Heart left ventricle (tissue), 16 donors: Measurements from ENCODE around the gene AK3. TPM values are rescaled to one million over a fixed set of nuclear protein-coding genes. Genes with fewer than 3 reads are reported as not detected.

ENCODE experiments used
- ATAC-seq, 4 donors: fragments of 200-7000 bp; cut with Tn5 transposase; one replicate each; pipeline ENCODE4 v1.9.1; 2020 to 2022; ENCODE audit warnings: moderate library complexity in 4 of 4, mild to moderate bottlenecking in 3 of 4, moderate number of reproducible peaks in 1 of 4
- DNase-seq, 5 donors: peaks; one replicate each; pipeline ENCODE4 v3.0.0-alpha.2; 2020
- H3K27ac ChIP-seq, 12 donors: fragments of 200-600 bp; sonication (generic) in 4 of 12; one replicate each; pipeline versions ENCODE4 v1.5.0 to v1.8.0; 2016 to 2022; ENCODE audit warnings: mild to moderate bottlenecking in 2 of 12
- H3K27me3 ChIP-seq, 9 donors: fragments of 200-600 bp; sonication (generic) in 2 of 9; one replicate each; pipeline versions ENCODE4 v1.5.1 to v1.8.0; 2016 to 2022; ENCODE audit warnings: mild to moderate bottlenecking in 3 of 9
- H3K36me3 ChIP-seq, 9 donors: fragments of 200-600 bp; sonication (generic) in 2 of 9; one replicate each; pipeline versions ENCODE4 v1.5.0 to v1.8.0; 2018 to 2022; ENCODE audit warnings: mild to moderate bottlenecking in 2 of 9
- H3K4me1 ChIP-seq, 12 donors: fragments of 200-600 bp; sonication (generic) in 4 of 12; one replicate each; pipeline versions ENCODE4 v1.5.0 to v1.8.0; 2016 to 2022; ENCODE audit warnings: mild to moderate bottlenecking in 3 of 12
- H3K4me3 ChIP-seq, 12 donors: fragments of 200-600 bp; sonication (generic) in 4 of 12; one replicate each; pipeline versions ENCODE4 v1.5.0 to v1.8.0; 2017 to 2022; ENCODE audit warnings: mild to moderate bottlenecking in 9 of 12, moderate library complexity in 4 of 12
- H3K9me3 ChIP-seq, 12 donors: fragments of 200-600 bp; sonication (generic) in 4 of 12; one replicate each; pipeline versions ENCODE4 v1.5.0 to v1.8.0; 2016 to 2022; ENCODE audit warnings: mild to moderate bottlenecking in 1 of 12
- CTCF ChIP-seq, 12 donors: fragments of 200-600 bp; sonication (generic) in 4 of 12; IDR thresholded peaks; one replicate each; pipeline versions ENCODE4 v1.5.0 to v1.8.0; 2018 to 2022; ENCODE audit warnings: antibody characterized with exemption in 12 of 12, mild to moderate bottlenecking in 5 of 12
- POLR2A ChIP-seq, 2 donors: fragments of 450-650 bp; IDR thresholded peaks; one replicate each; pipeline ENCODE4 v1.6.1; 2017; ENCODE audit warnings: antibody characterized with exemption in 2 of 2, mild to moderate bottlenecking in 2 of 2, moderate library complexity in 2 of 2
- WGBS, 4 donors: extraction: QIAGEN DNeasy Blood & Tissue Kit in 2 of 4; methylation state at CpG; one replicate each; pipeline versions ENCODE4 v1.1.5 to v1.1.7; 2013 to 2018; 5-methylcytosine and 5-hydroxymethylcytosine counted together
- intact Hi-C, 10 donors: fragments of 100-400 bp; cut with DNase I; formaldehyde crosslinking; loops; one replicate each; pipeline versions ENCODE4 v1.11.1 to v1.14.2; 2022
- polyA plus RNA-seq, 2 donors: library from polyadenylated mRNA; stranded (reverse); fragments of 200-250 nt; gene quantifications; one replicate each; pipeline ENCODE4 v1.2.3, GENCODE V29; 2013
- total RNA-seq, 9 donors: library from RNA; depleted of rRNA in 2 of 9; stranded (reverse); fragments of >200 nt in 2 of 9; fragmentation: NEBNext Ultra II Directional in 3 of 9; extraction: Animal tissue kit (Norgen Biotek cat#: 25700) in 3 of 9; gene quantifications; one replicate each; pipeline versions ENCODE4 v1.1.0 to v1.2.4, GENCODE V29; 2016 to 2023
- donor health status: ischemic (EF 13 %, LVEDD 7.1; RV severe dilation, severe dysfunction).
- donor health status: healthy with polysubstance abuse.
- donor health status: DM: no; HTN: yes; CAD: no.
- donor health status: DM: no; HTN: no; CAD: no.
- donor health status: ischemic (EF 25% LVEDD 6.9; RV normal size, moderate dysfunction).
- donor health status: ischemic (EF 25% LVEDD 5.7; RV mildly dilated, moderate dysfunction).
- donor health status: healthy.
- donor health status: DM: yes; HTN: yes; CAD: no.
- donor health status: ischemic (EF 35%, LVEDD 5.7; RV mildly dilated, moderate dysfunction).
- donor health status: nonischemic (EF 11% LVEDD 7.7; RV severe dilation, severe dysfunction).
- donor health status: DM: yes; HTN: yes; CAD: no.
- donor health status: PGD.
- donor health status: ischemic (EF 29% LVEDD 5.4; RV normal size, mild dysfunction).
- donor health status: nonischemic (EF 23%, LVEDD 6.1; RV moderate dilation, normal function).

Gene AK3
- total and polyA plus RNA-seq, 11 donors: 47.8 to 231 (median 149) TPM

GRCh38 chr9:4663956-4664355 is 77.0 kb downstream of the AK3 start:
- no peak for DNase-seq
- H3K27ac ChIP-seq: no peak overlapping the region
- WGBS, 4 donors: 87 to 96% (median 93%) methylated on average over 3 of the region's 3 CpGs
- intact Hi-C loops: loop anchor here in 5 of 10 donors (2.0 to 10.0 kb wide), 4 partner anchors 15 to 771 kb away; partner anchors contain the start of genes AK3 (in 3 of the 5), CDC37L1 (in 1 of the 5), JAK2 (in 1 of the 5) and PLGRKT (in 1 of the 5)
- H3K4me3 ChIP-seq: no peak overlapping the region
- H3K27me3 ChIP-seq: no peaks in the 10 kb centered on the region
- H3K36me3 ChIP-seq: no peaks in the 10 kb centered on the region
- peaks cover 0 to 51% (median 32%) of the 10 kb centered on the region in 12 donors for H3K4me1 ChIP-seq
- no peaks in the 10 kb centered on the region for H3K9me3 ChIP-seq
- no peak for ATAC-seq
- TF ChIP-seq CTCF (IDR thresholded peaks at IDR 0.05): no peak
- no peak for TF ChIP-seq POLR2A (IDR thresholded peaks at IDR 0.05)

- peak overlapping the region; percentile 50 to 96 (median 81) for H3K4me3 ChIP-seq
- ATAC-seq: no peak
- H3K27ac ChIP-seq: peak overlapping the region in 8 of 12 donors; percentile 29 to 90 (median 78)
- no peaks in the 10 kb centered on the region for H3K36me3 ChIP-seq
- peak in 1 of 5 donors; percentile 32 for DNase-seq
- peaks cover 0 to 51% (median 32%) of the 10 kb centered on the region in 12 donors for H3K4me1 ChIP-seq
- intact Hi-C loops: loop anchor here in 5 of 10 donors (2.0 to 10.0 kb wide), 4 partner anchors 16 to 772 kb away; partner anchors contain the start of genes AK3 (in 3 of the 5), CDC37L1 (in 1 of the 5), JAK2 (in 1 of the 5) and PLGRKT (in 1 of the 5)
- TF ChIP-seq POLR2A (IDR thresholded peaks at IDR 0.05): no peak
- TF ChIP-seq CTCF (IDR thresholded peaks at IDR 0.05): no peak
- no peaks in the 10 kb centered on the region for H3K27me3 ChIP-seq
- WGBS, 4 donors: 64 to 76% (median 68%) methylated on average over 8 to 13 of the region's 13 CpGs
- H3K9me3 ChIP-seq: no peaks in the 10 kb centered on the region
Observed at GRCh38 chr9:4662989-4663792, 77.8 kb downstream of the AK3 start.

GRCh38 chr9:4662108-4662988 is 78.7 kb downstream of the AK3 start, which contains the start of gene PLPP6:
Gene PLPP6, plus strand, starts transcription at chr9:4662294. Its CDS starts 82 bp downstream, at chr9:4662376.
- peak; percentile 29 to 72 (median 52) for TF ChIP-seq CTCF (IDR thresholded peaks at IDR 0.05)
- TF ChIP-seq POLR2A (IDR thresholded peaks at IDR 0.05): peak in 1 of 2 donors; percentile 74
- Histone ChIP-seq H3K27ac (peak within 1 kb of the TSS; percentile 27 to 90 (median 78)), H3K4me1 (peaks cover 0 to 51% (median 32%) of the 10 kb centered on the region in 12 donors), H3K27me3 (no peaks in the 10 kb centered on the region), H3K36me3 (no peaks in the 10 kb centered on the region), H3K4me3 (peak within 1 kb of the TSS; percentile 50 to 96 (median 81)), H3K9me3 (no peaks in the 10 kb centered on the region)
- WGBS, 4 donors: 2 to 6% (median 3%) methylated on average over 29 to 70 of the region's 70 CpGs
- intact Hi-C loops: loop anchor here in 5 of 10 donors (2.0 to 10.0 kb wide), 4 partner anchors 16 to 772 kb away; partner anchors contain the start of genes AK3 (in 3 of the 5), CDC37L1 (in 1 of the 5), JAK2 (in 1 of the 5) and PLGRKT (in 1 of the 5)
- ATAC-seq: peak; percentile 92 to 97 (median 96)
- peak; percentile 88 to 92 (median 90) for DNase-seq
